ENCODE data around the gene CFAP251.
"Not testable (repeated sequence)": the region's sequence is repeated elsewhere in the genome, so short reads cannot be mapped to it uniquely, and the experiment has no call there.

CFAP251 gene

GRCh38 chr12:122032580-122032979 is 114.2 kb downstream of the CFAP251 start:
- DNase-seq (ENCODE audit: insufficient read length, low spot score) (no peak), FAIRE-seq (no peak)
- no peak for TF ChIP-seq POLR2A (IDR thresholded peaks at IDR 0.05; ENCODE audit: low read depth, low read length)

- TF ChIP-seq POLR2A (IDR thresholded peaks at IDR 0.05; ENCODE audit: low read depth, low read length): no peak
- FAIRE-seq (no peak), DNase-seq (ENCODE audit: insufficient read length, low spot score) (no peak)
Observed at GRCh38 chr12:122035292-122035691, 116.9 kb downstream of the CFAP251 start.

GRCh38 chr12:122036153-122036552 is 117.8 kb downstream of the CFAP251 start:
- DNase-seq (ENCODE audit: insufficient read length, low spot score) (no peak), FAIRE-seq (no peak)
- no peak for TF ChIP-seq POLR2A (IDR thresholded peaks at IDR 0.05; ENCODE audit: low read depth, low read length)

GRCh38 chr12:122040579-122041386 is 122.4 kb downstream of the CFAP251 start:
- DNase-seq (ENCODE audit: insufficient read length, low spot score) (no peak), FAIRE-seq (no peak)
- TF ChIP-seq POLR2A (IDR thresholded peaks at IDR 0.05; ENCODE audit: low read depth, low read length): no peak

- FAIRE-seq; DNase-seq (ENCODE audit: insufficient read length, low spot score): not testable (repeated sequence)
Observed at GRCh38 chr12:122041458-122041857, 123.1 kb downstream of the CFAP251 start.

GRCh38 chr12:122042910-122043309 is 124.5 kb downstream of the CFAP251 start:
- DNase-seq (ENCODE audit: insufficient read length, low spot score) (no peak), FAIRE-seq (no peak)
- TF ChIP-seq POLR2A (IDR thresholded peaks at IDR 0.05; ENCODE audit: low read depth, low read length): no peak

- no peak for DNase-seq (ENCODE audit: insufficient read length, low spot score)
- no peak for FAIRE-seq
- TF ChIP-seq POLR2A (IDR thresholded peaks at IDR 0.05; ENCODE audit: low read depth, low read length): no peak
Observed at GRCh38 chr12:122043476-122043875, 125.1 kb downstream of the CFAP251 start.

- no peak for TF ChIP-seq POLR2A (IDR thresholded peaks at IDR 0.05; ENCODE audit: low read depth, low read length)
- no peak for DNase-seq (ENCODE audit: insufficient read length, low spot score)
- no peak for FAIRE-seq
Observed at GRCh38 chr12:122045262-122045661, 126.9 kb downstream of the CFAP251 start.

- no peak for TF ChIP-seq POLR2A (IDR thresholded peaks at IDR 0.05; ENCODE audit: low read depth, low read length)
- FAIRE-seq: no peak
- DNase-seq (ENCODE audit: insufficient read length, low spot score): no peak
Observed at GRCh38 chr12:122046145-122046544, 127.8 kb downstream of the CFAP251 start.

- TF ChIP-seq POLR2A (IDR thresholded peaks at IDR 0.05; ENCODE audit: low read depth, low read length): no peak
- no peak for DNase-seq (ENCODE audit: insufficient read length, low spot score)
- no peak for FAIRE-seq
Observed at GRCh38 chr12:122048151-122048550, 129.8 kb downstream of the CFAP251 start.

GRCh38 chr12:122049827-122050226 is 131.4 kb downstream of the CFAP251 start:
- DNase-seq (ENCODE audit: insufficient read length, low spot score): no peak
- FAIRE-seq: no peak
- TF ChIP-seq POLR2A (IDR thresholded peaks at IDR 0.05; ENCODE audit: low read depth, low read length): no peak

- FAIRE-seq (no peak), DNase-seq (ENCODE audit: insufficient read length, low spot score) (no peak)
- no peak for TF ChIP-seq POLR2A (IDR thresholded peaks at IDR 0.05; ENCODE audit: low read depth, low read length)
Observed at GRCh38 chr12:122050706-122051105, 132.3 kb downstream of the CFAP251 start.

- FAIRE-seq: no peak
- TF ChIP-seq POLR2A (IDR thresholded peaks at IDR 0.05; ENCODE audit: low read depth, low read length): no peak
- DNase-seq (ENCODE audit: insufficient read length, low spot score): no peak
Observed at GRCh38 chr12:122051231-122051876, 133.0 kb downstream of the CFAP251 start.

- DNase-seq (ENCODE audit: insufficient read length, low spot score) (no peak), FAIRE-seq (no peak)
- TF ChIP-seq POLR2A (IDR thresholded peaks at IDR 0.05; ENCODE audit: low read depth, low read length): no peak
Observed at GRCh38 chr12:122052285-122052684, 133.9 kb downstream of the CFAP251 start.
